ENCODE results near the gene LIG1.

DNA sequence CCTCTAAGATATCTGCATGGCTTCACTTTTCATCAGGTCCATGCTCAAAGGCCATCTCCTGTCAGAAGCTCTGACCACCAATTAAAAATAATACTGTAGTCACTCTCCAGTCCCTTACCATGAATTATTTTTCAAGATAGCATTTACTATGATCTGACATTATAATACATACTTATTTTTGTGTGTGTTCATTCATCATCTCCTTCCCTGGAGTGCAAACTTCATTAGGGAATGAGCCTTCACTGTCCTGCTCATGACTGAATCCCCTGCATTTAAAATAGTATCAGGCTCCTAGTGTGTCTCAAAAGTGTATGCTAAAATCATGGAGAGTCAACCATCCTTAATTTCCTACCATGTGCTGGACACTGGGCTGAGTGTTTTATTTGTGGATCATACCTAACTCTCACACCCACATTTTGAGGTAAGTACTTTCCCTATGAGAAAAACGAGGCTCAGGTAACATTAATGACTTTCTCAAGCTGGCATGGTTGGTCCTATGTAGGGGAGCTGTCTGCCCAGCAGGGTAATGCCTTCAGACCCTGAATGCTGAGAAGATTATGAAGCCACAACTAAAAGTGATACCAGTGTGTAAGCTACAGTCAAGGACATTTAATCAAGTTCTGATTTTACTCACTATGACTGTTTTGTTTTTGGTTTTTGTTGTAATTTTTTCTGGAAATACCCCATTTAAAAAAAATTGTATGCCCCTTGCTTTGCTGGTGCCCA, 75.9 kb downstream of the LIG1 start:
- TF ChIP-seq, protein P1, sequence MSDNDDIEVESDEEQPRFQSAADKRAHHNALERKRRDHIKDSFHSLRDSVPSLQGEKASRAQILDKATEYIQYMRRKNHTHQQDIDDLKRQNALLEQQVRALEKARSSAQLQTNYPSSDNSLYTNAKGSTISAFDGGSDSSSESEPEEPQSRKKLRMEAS (IDR thresholded peaks at IDR 0.05; ENCODE audit: low read depth, low read length): no peak
- TF ChIP-seq, protein P2, sequence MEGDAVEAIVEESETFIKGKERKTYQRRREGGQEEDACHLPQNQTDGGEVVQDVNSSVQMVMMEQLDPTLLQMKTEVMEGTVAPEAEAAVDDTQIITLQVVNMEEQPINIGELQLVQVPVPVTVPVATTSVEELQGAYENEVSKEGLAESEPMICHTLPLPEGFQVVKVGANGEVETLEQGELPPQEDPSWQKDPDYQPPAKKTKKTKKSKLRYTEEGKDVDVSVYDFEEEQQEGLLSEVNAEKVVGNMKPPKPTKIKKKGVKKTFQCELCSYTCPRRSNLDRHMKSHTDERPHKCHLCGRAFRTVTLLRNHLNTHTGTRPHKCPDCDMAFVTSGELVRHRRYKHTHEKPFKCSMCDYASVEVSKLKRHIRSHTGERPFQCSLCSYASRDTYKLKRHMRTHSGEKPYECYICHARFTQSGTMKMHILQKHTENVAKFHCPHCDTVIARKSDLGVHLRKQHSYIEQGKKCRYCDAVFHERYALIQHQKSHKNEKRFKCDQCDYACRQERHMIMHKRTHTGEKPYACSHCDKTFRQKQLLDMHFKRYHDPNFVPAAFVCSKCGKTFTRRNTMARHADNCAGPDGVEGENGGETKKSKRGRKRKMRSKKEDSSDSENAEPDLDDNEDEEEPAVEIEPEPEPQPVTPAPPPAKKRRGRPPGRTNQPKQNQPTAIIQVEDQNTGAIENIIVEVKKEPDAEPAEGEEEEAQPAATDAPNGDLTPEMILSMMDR (IDR thresholded peaks at IDR 0.05; ENCODE audit: low read depth, low read length): no peak
- TF ChIP-seq MYC (IDR thresholded peaks at IDR 0.05; ENCODE audit: low read depth, low read length): no peak

Measured in NB4 (cell line).